HG02885 (cell line): ENCODE data around the gene LIMS1.
"Not testable (repeated sequence)": the region's sequence is repeated elsewhere in the genome, so short reads cannot be mapped to it uniquely, and the experiment has no call there.

Source experiments
- ATAC-seq: cut with Tn5 transposase; IDR thresholded peaks from one replicate; pipeline ENCODE4 v1.9.1; 2021; ENCODE audit warnings: mild to moderate bottlenecking; ENCODE audit not compliant: unreplicated experiment, poor library complexity

Gene LIMS1

GRCh38 chr2:108654521-108655125 lies 120.4 kb downstream of the LIMS1 start:
- ATAC-seq, result not testable (repeated sequence)

GRCh38 chr2:108655270-108655669 lies 121.0 kb downstream of the LIMS1 start:
- not testable (repeated sequence) for ATAC-seq

GRCh38 chr2:108656282-108656681 lies 122.0 kb downstream of the LIMS1 start:
- ATAC-seq, result not testable (repeated sequence)

- ATAC-seq, result not testable (repeated sequence)
Measured at GRCh38 chr2:108657517-108657916, 123.2 kb downstream of the LIMS1 start.

GRCh38 chr2:108658553-108658952 lies 124.3 kb downstream of the LIMS1 start:
- ATAC-seq, result not testable (repeated sequence)

GRCh38 chr2:108661493-108661892 lies 127.2 kb downstream of the LIMS1 start:
- not testable (repeated sequence) for ATAC-seq

GRCh38 chr2:108662207-108662612 lies 127.9 kb downstream of the LIMS1 start:
- peak; percentile 99 for ATAC-seq

- not testable (repeated sequence) for ATAC-seq
Measured at GRCh38 chr2:108663346-108663745, 129.1 kb downstream of the LIMS1 start.

GRCh38 chr2:108664089-108664488 lies 129.8 kb downstream of the LIMS1 start:
- ATAC-seq, result not testable (repeated sequence)

- not testable (repeated sequence) for ATAC-seq
Measured at GRCh38 chr2:108664979-108665378, 130.7 kb downstream of the LIMS1 start.

- not testable (repeated sequence) for ATAC-seq
Measured at GRCh38 chr2:108665975-108666374, 131.7 kb downstream of the LIMS1 start.

- not testable (repeated sequence) for ATAC-seq
Measured at GRCh38 chr2:108667140-108667539, 132.9 kb downstream of the LIMS1 start.

- ATAC-seq, result not testable (repeated sequence)
Measured at GRCh38 chr2:108670282-108670681, 136.0 kb downstream of the LIMS1 start.

GRCh38 chr2:108672200-108672805 lies 138.0 kb downstream of the LIMS1 start:
- not testable (repeated sequence) for ATAC-seq

- not testable (repeated sequence) for ATAC-seq
Measured at GRCh38 chr2:108676522-108676921, 142.3 kb downstream of the LIMS1 start.

GRCh38 chr2:108677239-108677744 lies 143.0 kb downstream of the LIMS1 start:
- not testable (repeated sequence) for ATAC-seq

GRCh38 chr2:108678198-108678651 lies 144.0 kb downstream of the LIMS1 start:
- not testable (repeated sequence) for ATAC-seq

- ATAC-seq, result not testable (repeated sequence)
Measured at GRCh38 chr2:108680805-108681204, 146.5 kb downstream of the LIMS1 start.

- not testable (repeated sequence) for ATAC-seq
Measured at GRCh38 chr2:108688818-108689756, 154.8 kb downstream of the LIMS1 start.

GRCh38 chr2:108690001-108690400 lies 155.7 kb downstream of the LIMS1 start:
- peak; percentile 85 for ATAC-seq
